HG03039 (cell line): ENCODE data around the gene OPA1.

Experiments
- ATAC-seq: cut with Tn5 transposase; IDR thresholded peaks from one replicate; pipeline ENCODE4 v1.9.1; 2021; ENCODE audit warnings: mild to moderate bottlenecking, moderate library complexity; ENCODE audit not compliant: unreplicated experiment

The OPA1 gene, protein sequence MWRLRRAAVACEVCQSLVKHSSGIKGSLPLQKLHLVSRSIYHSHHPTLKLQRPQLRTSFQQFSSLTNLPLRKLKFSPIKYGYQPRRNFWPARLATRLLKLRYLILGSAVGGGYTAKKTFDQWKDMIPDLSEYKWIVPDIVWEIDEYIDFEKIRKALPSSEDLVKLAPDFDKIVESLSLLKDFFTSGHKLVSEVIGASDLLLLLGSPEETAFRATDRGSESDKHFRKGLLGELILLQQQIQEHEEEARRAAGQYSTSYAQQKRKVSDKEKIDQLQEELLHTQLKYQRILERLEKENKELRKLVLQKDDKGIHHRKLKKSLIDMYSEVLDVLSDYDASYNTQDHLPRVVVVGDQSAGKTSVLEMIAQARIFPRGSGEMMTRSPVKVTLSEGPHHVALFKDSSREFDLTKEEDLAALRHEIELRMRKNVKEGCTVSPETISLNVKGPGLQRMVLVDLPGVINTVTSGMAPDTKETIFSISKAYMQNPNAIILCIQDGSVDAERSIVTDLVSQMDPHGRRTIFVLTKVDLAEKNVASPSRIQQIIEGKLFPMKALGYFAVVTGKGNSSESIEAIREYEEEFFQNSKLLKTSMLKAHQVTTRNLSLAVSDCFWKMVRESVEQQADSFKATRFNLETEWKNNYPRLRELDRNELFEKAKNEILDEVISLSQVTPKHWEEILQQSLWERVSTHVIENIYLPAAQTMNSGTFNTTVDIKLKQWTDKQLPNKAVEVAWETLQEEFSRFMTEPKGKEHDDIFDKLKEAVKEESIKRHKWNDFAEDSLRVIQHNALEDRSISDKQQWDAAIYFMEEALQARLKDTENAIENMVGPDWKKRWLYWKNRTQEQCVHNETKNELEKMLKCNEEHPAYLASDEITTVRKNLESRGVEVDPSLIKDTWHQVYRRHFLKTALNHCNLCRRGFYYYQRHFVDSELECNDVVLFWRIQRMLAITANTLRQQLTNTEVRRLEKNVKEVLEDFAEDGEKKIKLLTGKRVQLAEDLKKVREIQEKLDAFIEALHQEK

DNA sequence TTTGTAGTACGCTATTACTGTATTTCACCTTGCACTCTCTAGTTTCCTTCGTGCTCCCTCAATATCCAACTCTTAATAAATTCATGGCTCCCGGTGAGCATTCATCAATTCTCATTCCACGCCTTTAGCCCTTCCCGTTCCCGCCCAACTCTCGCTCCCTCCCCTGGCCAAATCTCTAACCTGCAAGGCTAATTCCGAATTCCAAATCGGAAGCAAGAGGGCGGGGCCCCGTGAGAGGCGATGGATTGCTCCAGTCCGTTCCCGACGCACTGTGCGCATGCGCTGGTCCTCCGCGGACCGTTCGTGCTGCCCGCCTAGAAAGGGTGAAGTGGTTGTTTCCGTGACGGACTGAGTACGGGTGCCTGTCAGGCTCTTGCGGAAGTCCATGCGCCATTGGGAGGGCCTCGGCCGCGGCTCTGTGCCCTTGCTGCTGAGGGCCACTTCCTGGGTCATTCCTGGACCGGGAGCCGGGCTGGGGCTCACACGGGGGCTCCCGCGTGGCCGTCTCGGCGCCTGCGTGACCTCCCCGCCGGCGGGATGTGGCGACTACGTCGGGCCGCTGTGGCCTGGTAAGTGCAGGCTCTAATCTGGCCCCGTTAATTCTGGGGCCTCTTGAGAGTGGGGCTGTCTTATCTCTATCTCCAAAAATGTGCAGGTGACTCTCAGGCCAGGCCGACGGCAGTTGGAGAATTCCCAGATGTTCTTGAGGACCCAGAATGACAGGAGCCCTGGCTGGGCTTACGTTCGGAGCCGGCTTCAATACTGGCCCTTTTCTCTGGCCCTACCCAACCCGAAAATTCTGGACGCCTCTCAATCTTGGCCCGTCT, at the start of gene OPA1:
OPA1 (plus strand) TSS at position 368 of the 827 bp plus-strand sequence; CDS start at position 538, 170 bp downstream.
- ATAC-seq, result peak; percentile 98

DNA sequence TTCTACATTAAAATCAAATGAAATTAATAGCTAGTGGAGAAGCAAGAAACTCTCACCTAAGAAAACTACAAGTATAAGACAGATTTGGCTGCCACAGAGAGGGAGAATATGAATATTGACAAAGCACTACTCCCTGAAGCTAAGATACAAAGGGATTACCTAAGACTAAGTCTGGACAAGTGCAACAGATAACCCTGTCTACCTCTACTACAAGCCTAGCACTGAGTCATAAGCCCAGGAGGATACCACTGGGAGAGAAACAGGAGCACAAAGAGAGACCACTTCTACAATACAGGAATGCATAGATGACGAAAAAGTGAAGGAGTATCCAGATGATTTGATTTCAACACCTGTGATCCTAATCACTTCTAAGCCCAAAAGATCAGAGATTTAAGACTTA, 48.7 kb upstream of the OPA1 start:
- no peak for ATAC-seq

DNA sequence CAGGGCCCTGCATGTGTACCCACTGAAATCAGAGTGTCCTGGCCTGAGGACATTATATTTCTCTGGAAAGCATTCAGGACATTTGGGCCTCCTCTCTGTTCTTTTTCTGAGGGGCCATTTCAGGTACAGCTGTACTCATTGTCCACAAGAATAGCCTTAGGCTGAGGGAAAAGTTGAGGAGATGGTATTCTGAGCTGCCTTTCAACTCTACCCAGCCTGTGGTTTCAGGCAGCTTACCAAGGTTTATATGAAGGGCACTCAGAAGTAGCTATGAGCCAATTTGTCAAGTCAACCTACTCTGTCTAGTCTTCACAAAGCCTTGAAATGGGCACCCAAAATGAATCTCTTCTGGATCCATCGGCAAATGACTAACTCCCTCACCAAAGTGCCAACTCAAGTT, 47.7 kb upstream of the OPA1 start:
- no peak for ATAC-seq

DNA sequence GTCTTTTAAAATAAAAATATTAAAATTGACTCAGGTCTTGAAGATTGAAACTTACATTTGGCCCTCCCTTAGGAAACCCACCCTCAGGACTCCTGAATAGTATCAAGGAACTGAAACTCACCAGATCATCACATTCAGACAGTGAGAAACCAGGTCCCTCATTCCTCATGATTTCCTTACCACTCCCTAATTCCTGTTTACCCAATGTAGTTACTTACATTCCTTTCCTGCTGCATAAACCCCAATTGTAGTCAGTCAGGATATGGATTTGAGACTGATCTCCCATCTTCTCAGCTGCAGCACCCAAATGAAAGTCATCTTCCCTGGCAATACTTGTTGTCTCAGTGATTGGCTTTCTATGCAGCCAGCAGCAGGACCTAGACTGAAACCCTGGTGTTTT, 46.9 kb upstream of the OPA1 start:
- no peak for ATAC-seq

DNA sequence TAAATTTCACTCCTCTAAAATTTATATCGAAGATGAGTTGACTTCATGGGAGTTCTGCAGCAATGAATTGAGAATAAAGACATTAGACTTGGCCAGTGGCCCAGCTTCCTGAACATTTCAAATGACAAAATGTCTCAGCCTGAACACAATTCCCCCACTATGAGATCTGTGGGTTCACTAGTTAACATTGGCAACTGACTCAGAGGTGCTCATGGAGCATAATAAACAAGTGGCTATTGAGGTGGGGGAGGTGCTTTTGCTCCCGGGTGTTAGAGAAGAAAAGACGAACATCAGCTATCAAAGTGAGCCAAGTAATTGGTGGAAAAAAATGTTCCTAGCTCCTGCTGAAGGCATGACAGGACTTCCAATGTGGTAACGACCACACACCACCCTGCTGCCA, 44.6 kb upstream of the OPA1 start:
- ATAC-seq, result no peak

DNA sequence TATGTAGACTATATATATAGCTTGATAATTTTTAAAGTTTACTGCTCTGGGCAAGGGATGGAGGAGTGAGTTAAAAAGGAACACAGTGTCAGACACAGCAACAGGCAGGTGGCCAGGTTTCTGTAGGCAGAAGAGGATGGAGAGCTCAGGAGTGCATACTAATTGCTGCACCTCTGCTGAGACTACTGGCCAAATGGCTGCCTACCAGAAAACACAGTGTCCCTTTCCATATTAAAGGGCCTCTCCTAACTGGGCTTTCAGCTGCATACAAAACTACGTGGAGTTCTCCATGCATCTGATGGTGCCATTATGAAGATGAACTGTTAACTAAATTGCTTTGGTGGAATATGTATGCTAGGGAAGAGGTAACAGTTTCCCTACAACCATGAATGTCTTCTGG, 40.1 kb upstream of the OPA1 start:
- no peak for ATAC-seq

DNA sequence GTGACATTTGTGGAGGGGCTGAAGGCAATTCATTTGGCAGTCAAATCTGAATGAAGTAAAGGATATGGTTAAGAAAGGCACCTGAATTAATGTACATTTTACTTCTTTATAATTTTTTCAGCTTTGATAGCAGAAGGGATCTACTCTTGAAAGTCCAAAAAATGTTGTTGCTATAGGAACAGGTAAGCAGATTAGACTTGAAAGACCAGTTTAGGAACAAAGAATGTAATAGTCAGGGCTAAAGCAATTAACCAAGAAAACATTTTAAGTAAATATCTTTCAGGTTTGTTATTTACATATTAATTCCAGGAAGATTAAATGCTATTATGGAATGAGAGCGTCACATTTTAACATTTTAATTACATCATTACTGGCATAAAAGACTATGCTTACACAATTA, 39.4 kb upstream of the OPA1 start:
- ATAC-seq, result no peak

DNA sequence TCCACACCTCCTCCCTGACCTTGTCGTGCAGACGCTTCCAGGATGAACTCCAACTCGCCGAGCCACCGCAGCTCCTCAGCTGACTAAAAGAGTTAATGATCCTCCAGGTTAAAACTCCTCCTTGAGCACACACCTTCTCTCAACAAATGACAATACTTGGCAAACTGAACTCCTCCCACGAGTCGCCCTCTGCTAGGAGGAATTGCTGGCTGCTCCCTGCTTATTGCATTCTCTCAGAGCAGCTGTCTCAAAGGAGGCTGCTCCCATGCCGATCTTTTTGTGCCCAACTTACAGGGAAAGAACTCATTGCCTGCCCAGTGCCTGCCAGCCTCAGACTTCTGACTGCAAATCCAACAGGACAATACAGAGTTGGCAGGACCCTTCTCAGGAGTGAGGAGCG, 38.2 kb upstream of the OPA1 start, which contains the start of gene ATP13A4:
ATP13A4 (minus strand) TSS at position 85 of the 400 bp plus-strand sequence. CDS start 96 bp downstream, outside the sequence.
- no peak for ATAC-seq

DNA sequence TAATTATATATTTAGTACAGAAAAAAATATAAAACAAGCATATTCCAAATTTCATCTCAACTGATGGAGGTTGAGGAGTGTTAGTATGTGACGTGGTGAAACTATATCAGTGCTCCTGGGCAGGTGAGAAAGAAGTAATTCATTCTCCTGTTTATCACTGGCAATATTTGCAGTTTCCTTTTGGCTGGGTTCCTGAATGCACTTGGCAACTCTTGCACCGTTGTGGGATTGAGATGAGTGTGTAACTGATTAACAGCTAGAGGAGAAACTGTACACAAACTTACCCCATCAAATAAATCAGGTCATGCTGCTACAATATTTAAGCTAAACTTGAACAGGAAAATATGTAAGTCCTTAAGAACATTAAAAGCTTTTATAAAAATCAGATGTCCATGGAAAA, 36.2 kb upstream of the OPA1 start:
- ATAC-seq, result no peak

DNA sequence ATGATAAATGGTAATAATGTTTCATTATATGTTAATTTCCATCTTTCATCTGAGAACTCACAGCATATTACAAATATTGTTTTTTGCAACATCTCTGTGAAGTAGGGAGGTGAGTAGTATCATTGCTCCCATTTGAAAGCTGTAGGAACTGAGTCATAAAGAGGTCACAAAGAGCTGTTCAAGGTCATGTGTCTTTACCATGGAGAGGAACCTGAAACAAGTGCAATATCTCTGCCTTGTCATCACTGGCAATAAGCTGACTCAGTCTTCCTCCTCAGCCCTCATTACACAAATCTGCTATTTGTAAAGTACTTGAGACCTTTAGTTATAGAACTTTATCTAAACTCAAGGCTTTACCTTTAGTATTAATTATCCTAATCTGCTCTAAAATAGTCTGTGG, 33.9 kb upstream of the OPA1 start:
- ATAC-seq, result no peak

DNA sequence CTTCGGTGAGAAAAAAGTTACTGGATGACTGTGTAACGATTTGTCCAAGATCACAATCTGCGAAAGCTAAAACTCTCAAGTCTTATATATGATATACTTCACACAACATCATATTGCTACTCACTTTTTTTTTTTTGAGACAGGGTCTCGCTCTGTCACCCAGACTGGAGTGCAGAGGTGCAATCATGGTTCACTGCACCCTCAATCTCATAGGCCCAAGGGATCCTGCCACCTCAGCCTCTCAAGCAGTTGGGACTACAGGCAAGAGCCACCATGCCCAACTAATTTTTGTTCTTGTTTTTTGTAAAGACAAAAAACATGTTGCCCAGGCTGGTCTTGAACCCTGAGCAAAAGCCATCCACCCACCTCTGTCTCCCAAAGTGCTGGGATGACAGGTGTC, 32.9 kb upstream of the OPA1 start:
- ATAC-seq, result no peak

DNA sequence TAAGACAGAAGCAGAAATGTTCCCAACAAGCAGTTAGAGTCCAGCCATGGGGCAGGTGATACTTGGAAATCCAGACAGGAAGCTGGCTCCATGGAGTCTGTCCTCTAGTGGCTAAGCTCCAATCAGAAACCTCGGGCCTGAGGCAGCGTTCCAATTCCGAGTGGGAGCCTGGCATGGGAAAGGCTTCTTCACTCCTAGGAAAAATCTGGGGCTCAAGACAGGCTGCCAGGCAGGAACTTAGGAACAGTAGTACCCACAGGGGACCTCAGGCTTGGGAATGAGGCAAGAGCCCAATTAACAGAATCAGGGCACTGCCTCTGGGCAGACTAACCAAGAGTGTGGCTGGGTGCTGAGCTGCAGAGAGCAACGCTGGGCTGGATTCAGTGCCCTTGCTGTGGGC, 32.1 kb upstream of the OPA1 start:
- ATAC-seq, result no peak

DNA sequence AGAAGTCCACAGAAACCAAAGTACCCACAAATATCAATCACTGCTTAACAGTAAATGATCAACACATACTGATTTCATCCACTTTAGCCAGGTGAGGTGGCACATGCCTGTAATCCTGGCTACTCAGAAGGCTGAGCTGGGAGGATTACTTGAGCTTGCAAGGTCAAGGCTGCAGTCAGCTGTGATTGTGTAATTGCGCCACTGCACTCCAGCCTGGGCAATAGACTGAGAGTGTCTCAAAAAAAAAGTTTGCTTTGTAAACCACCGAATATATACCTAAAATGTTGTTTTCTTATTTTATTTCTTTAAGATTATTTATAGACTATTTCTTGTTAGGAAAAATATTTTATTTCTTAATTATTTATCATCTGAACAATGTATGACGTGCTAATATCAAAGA, 29.6 kb upstream of the OPA1 start:
- no peak for ATAC-seq

DNA sequence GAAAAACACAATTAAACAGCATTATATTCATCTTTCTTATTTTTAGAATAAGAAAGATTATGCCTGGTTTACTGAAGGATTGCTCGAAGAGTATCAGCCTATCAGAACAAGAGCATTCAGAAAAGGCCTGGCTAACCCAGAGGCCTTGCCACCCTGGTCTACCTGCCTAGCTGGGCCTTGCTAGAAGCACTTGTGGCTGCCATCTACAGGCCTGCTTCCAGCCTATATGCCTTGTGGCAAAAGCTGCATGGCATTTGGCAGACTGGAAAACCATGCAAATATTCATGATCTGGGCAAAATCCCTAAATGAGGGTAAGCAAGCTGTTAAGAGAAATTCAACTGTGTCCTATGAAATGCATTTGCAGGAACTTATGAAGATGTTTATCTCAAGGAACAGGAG, 29.0 kb upstream of the OPA1 start:
- no peak for ATAC-seq

DNA sequence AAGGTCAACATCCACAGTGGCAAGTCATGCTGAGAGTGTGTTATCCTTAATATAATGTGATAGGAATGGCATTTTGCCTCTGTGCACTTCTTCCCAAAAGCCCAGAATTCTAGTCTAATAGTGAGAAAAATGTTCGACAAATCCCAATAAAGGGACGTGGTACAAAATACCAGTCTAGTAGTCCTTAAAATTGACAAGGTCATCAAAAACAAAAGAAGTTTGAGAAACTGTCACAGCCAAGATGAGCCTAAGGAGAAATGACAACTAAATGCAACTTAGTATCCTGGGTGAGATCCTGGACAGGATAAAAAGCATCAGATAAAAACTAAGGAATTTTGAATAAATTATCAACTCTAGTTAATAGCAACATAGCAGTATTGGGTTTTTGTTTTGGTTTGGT, 23.9 kb upstream of the OPA1 start:
- no peak for ATAC-seq

DNA sequence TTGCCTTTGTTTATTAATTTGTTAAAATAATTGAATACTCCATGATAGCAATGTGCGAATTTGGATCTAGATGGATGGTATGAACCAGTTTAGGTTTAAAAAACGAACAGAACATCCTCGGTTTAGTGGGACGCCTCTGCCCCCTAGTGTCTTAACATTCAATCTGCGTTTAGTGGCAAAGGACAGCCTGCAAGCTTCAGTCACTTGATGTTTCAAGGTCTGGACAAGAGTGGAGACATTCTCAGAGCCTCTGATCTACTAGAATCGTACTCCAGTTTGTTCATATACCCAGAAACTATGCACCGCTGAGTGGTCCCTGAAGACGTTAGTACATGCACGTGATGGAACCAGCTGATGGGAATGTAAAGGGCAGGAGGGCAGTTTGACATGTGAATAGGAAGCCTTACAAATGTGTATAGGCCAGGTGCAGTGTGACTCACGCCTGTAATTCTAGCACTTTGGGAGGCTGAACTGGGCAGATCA, 20.5 kb upstream of the OPA1 start:
- peak; percentile 61 for ATAC-seq

DNA sequence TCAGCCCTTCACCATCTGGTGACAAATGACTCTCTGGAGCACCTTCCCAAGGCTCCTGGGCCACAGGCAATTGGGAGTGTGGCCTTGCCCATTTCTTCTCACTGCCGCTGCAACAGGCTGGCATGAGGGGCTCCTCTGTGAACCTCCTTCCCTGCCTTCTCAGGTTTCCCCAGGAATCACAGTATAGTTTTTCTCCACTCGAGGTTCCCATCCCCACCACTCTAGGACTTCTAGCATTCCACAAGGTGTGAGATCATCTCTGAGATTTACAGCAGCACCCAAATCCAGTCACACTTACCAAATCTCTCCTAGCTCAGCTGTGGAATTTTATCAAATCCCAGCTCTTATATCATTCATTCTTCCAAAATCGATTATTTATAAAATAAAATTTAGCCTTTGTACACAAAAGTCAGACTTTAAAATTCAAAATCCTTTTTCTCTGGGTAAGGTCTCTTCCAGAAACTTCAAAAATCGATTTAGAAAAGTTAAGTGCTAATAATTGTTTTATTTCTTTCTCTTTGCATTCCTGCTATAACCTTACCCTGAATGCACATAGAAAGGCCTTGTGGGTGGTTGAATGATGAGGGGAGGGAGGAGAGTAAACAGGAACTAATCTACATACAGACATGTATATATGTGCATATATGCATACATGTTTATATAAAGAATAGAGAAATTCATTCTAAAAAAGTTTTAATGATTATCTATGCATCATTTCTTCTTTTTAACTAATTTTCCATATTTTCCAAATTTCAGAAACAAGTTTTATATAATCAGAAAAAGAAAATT, 19.4 kb upstream of the OPA1 start:
- ATAC-seq, result no peak

DNA sequence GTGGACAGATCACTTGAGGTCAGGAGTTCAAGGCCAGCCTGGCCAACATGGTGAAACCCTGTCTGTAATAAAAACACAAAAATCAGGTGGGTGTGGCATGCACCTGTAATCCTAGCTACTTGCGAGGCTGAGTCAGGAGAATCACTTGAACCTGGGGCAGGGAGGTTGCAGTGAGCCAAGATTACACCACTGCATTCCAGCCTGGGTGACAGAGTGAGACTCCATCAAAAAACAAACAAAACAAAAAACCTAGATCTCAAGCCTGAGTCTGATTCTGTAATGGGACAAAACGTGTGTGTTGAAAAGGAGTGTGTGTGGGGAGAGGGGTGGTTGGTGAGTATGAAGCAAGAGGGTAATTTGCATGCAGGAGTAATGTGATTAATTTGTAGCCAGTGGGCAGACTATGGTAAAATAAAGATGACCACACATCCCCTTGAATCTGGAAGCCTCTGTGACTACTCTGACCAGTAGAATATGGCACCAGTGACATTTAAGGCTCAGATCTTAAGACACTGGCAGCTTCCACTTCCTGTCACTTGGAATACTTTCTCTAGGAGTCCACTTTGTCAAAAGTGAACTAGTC, 18.4 kb upstream of the OPA1 start:
- ATAC-seq, result no peak

DNA sequence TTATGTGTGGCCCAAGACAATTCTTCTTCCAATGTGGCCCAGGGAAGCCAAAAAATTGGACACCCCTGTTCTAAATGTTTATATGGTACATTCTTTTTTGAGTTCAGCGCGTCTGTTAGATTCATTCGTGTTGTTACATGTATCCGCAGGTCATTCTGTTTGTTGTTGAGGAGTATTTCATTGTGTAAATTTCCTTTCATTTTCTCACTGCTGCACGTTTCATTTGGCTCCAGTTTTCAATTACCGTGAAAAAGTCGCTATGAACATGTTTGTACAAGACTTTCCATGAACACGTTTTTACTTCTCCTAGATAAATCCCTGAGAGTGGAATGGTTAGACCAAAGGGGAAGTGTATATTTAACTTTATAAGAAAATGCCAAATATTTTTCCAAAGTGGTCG, 7.5 kb upstream of the OPA1 start:
- no peak for ATAC-seq

DNA sequence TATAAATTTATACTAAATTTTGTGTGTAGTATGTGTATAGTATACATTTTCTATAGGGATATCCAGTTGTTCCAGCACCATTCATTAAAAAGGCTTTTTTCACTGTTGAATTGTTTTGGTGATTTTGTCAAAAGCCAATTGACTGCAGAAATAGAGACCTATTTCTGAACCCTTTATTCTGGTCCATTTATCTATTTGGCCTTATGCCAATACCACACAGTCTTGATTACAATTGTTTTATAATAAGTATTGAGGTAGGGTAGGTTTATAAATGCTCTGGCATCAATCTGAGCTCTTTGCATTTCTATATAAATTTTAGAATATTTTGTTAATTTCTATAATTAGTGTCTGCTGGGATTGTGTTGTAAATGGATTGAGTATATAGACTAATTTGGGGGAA, 6.5 kb upstream of the OPA1 start:
- no peak for ATAC-seq
